ENCODE measurements around the gene ACOT11.
"Not testable (repeated sequence)": the region's sequence is repeated elsewhere in the genome, so short reads cannot be mapped to it uniquely, and the experiment has no call there.

Gene ACOT11

GRCh38 chr1:54608566-54609230 lies 60.7 kb downstream of the ACOT11 start:
- DNase-seq (ENCODE audit: low read depth) = no peak

- DNase-seq (ENCODE audit: low read depth) = no peak
These were observed 61.4 kb downstream of the ACOT11 start for GRCh38 chr1:54609301-54609921.

GRCh38 chr1:54610048-54610447 lies 62.0 kb downstream of the ACOT11 start:
- no peak for DNase-seq (ENCODE audit: low read depth)

GRCh38 chr1:54610601-54611580 lies 62.9 kb downstream of the ACOT11 start:
- DNase-seq (ENCODE audit: low read depth) = no peak

GRCh38 chr1:54611621-54612020 lies 63.6 kb downstream of the ACOT11 start:
- no peak for DNase-seq (ENCODE audit: low read depth)

GRCh38 chr1:54614024-54614423 lies 66.0 kb downstream of the ACOT11 start:
- DNase-seq (ENCODE audit: low read depth) = no peak

GRCh38 chr1:54614563-54614962 lies 66.5 kb downstream of the ACOT11 start:
- no peak for DNase-seq (ENCODE audit: low read depth)

- DNase-seq (ENCODE audit: low read depth) = no peak
These were observed 67.7 kb downstream of the ACOT11 start for GRCh38 chr1:54615531-54616279.

- no peak for DNase-seq (ENCODE audit: low read depth)
These were observed 71.7 kb downstream of the ACOT11 start for GRCh38 chr1:54619749-54620148.

GRCh38 chr1:54623216-54624007 lies 75.4 kb downstream of the ACOT11 start, which contains the start of gene FAM151A:
Gene FAM151A, minus strand, starts transcription at chr1:54623525. Its CDS starts 130 bp downstream, at chr1:54623395.
- no peak for DNase-seq (ENCODE audit: low read depth)

- no peak for DNase-seq (ENCODE audit: low read depth)
These were observed 76.7 kb downstream of the ACOT11 start for GRCh38 chr1:54624466-54625464.

- no peak for DNase-seq (ENCODE audit: low read depth)
These were observed 79.2 kb downstream of the ACOT11 start for GRCh38 chr1:54627196-54627595.

GRCh38 chr1:54635804-54636203 lies 87.8 kb downstream of the ACOT11 start:
- not testable (repeated sequence) for DNase-seq (ENCODE audit: low read depth)

GRCh38 chr1:54636461-54637446 lies 88.7 kb downstream of the ACOT11 start:
- not testable (repeated sequence) for DNase-seq (ENCODE audit: low read depth)

- no peak for DNase-seq (ENCODE audit: low read depth)
These were observed 92.3 kb downstream of the ACOT11 start for GRCh38 chr1:54640361-54640760.

GRCh38 chr1:54640863-54641836 lies 93.1 kb downstream of the ACOT11 start, which contains the start of gene MROH7:
Gene MROH7, plus strand, starts transcription at chr1:54641786. Its CDS starts 11,141 bp downstream, at chr1:54652927.
- no peak for DNase-seq (ENCODE audit: low read depth)

GRCh38 chr1:54643736-54644135 lies 95.7 kb downstream of the ACOT11 start:
- DNase-seq (ENCODE audit: low read depth) = no peak
